HepG2 (cell line): Measurements from ENCODE around the gene CFAP99. TPM values are rescaled to one million over a fixed set of nuclear protein-coding genes. Genes with fewer than 3 reads are reported as not detected.

Source experiments
- ARNT ChIP-seq: fragments of 450-650 bp; IDR thresholded peaks from 2 replicates; pipeline ENCODE4 v1.6.1; 2017
- CAMTA2 ChIP-seq: sonication (generic); formaldehyde crosslinking; IDR thresholded peaks from 2 replicates; pipeline ENCODE4 v1.4.0; 2020; ENCODE audit warnings: mild to moderate bottlenecking, missing genetic modification reagents, borderline replicate concordance
- CHD2 ChIP-seq: IDR thresholded peaks from 2 replicates; pipeline ENCODE4 v1.6.1; 2011; ENCODE audit warnings: low read depth, low read length, improper control_type of control experiment
- DR1 ChIP-seq: sonication (generic); formaldehyde crosslinking; IDR thresholded peaks from 2 replicates; pipeline ENCODE4 v1.8.0; 2021; ENCODE audit warnings: mild to moderate bottlenecking, missing genetic modification reagents, inconsistent platforms
- FOXA3 ChIP-seq: IDR thresholded peaks from 2 replicates; pipeline ENCODE4 v1.6.1; 2016; ENCODE audit warnings: missing genetic modification reagents, missing compliant biosample characterization
- KAT2B ChIP-seq: fragments of 150-350 bp; IDR thresholded peaks from 2 replicates; pipeline ENCODE4 v1.6.1; 2014; ENCODE audit warnings: low read depth, low read length, borderline replicate concordance
- MAF1 ChIP-seq: sonication (generic); formaldehyde crosslinking; IDR thresholded peaks from 2 replicates; pipeline ENCODE4 v1.5.0; 2020; ENCODE audit warnings: missing genetic modification reagents, borderline replicate concordance
- MAFG ChIP-seq: sonication (generic); formaldehyde crosslinking; IDR thresholded peaks from 2 replicates; pipeline ENCODE4 v1.5.1; 2020; ENCODE audit warnings: mild to moderate bottlenecking, missing genetic modification reagents
- NFE2L1 ChIP-seq: sonication (generic); formaldehyde crosslinking; IDR thresholded peaks from 2 replicates; pipeline ENCODE4 v1.4.0; 2020; ENCODE audit warnings: missing genetic modification reagents, mild to moderate bottlenecking, borderline replicate concordance
- RFXAP ChIP-seq: sonication (generic); formaldehyde crosslinking; IDR thresholded peaks from 2 replicates; pipeline ENCODE4 v1.4.0; 2020; ENCODE audit warnings: missing genetic modification reagents, borderline replicate concordance
- SRSF4 ChIP-seq: fragments of 200-400 bp; formaldehyde crosslinking; IDR thresholded peaks from one replicate; pipeline ENCODE4 v1.6.1; 2018; ENCODE audit warnings: mild to moderate bottlenecking, low read depth, low read length, moderate library complexity; ENCODE audit not compliant: poor library complexity, severe bottlenecking
- TCF7 ChIP-seq: sonication (generic); IDR thresholded peaks from 2 replicates; pipeline ENCODE4 v1.6.1; 2016; ENCODE audit warnings: antibody characterized with exemption, low read depth
- TP53 ChIP-seq: sonication (generic); formaldehyde crosslinking; conservative IDR thresholded peaks from 2 replicates; pipeline ENCODE4 v1.4.0; 2020; ENCODE audit warnings: missing genetic modification reagents
- ZFX ChIP-seq: sonication (generic); formaldehyde crosslinking; IDR thresholded peaks from 2 replicates; pipeline ENCODE4 v1.4.0; 2020; ENCODE audit warnings: mild to moderate bottlenecking, low read depth, missing genetic modification reagents, moderate library complexity
- ZNF251 ChIP-seq: sonication (generic); formaldehyde crosslinking; IDR thresholded peaks from 2 replicates; pipeline ENCODE4 v1.9.0; 2021; ENCODE audit warnings: mild to moderate bottlenecking, missing genetic modification reagents
- ZNF552 ChIP-seq: sonication (generic); formaldehyde crosslinking; IDR thresholded peaks from 2 replicates; pipeline ENCODE4 v1.9.0; 2022; ENCODE audit warnings: missing genetic modification reagents, mild to moderate bottlenecking, borderline replicate concordance
- ZNF737 ChIP-seq: sonication (generic); formaldehyde crosslinking; IDR thresholded peaks from 2 replicates; pipeline ENCODE4 v1.5.0; 2020; ENCODE audit warnings: missing genetic modification reagents, mild to moderate bottlenecking, borderline replicate concordance
- ZSCAN20 ChIP-seq: sonication (generic); formaldehyde crosslinking; IDR thresholded peaks from 2 replicates; pipeline ENCODE4 v1.4.0; 2020; ENCODE audit warnings: missing genetic modification reagents, mild to moderate bottlenecking, borderline replicate concordance
- ZSCAN5A ChIP-seq: sonication (generic); formaldehyde crosslinking; IDR thresholded peaks from 2 replicates; pipeline ENCODE4 v1.8.0; 2022; ENCODE audit warnings: mild to moderate bottlenecking, missing genetic modification reagents, borderline replicate concordance
- polyA plus RNA-seq, 8 experiments: library from polyadenylated mRNA; depleted of rRNA in 3 of 8; stranded (reverse) in 7 of 8; unstranded in 1 of 8; fragments of >200 nt; fragmentation: Illumina TruSeq in 4 of 8; extraction: Trizol in 4 of 8; gene quantifications; 2 replicates each; pipeline versions ENCODE4 v1.2.1 to v1.2.3, GENCODE V29; 2011 to 2016; ENCODE audit warnings: low read depth in 4 of 8, missing spikeins in 1 of 8, mixed read lengths in 1 of 8; ENCODE audit not compliant: insufficient read depth in 1 of 8
- total RNA-seq, 5 experiments: library from RNA; depleted of rRNA; stranded (reverse); fragments of >200 nt; fragmentation: Illumina TruSeq; extraction: Trizol; gene quantifications; 2 replicates each; pipeline ENCODE4 v1.2.3, GENCODE V29; 2016; ENCODE audit warnings: low read depth in 1 of 5
- TF ChIP-seq, protein P1 (sequence below): sonication (generic); formaldehyde crosslinking; IDR thresholded peaks from 2 replicates; pipeline ENCODE4 v1.5.1; 2020; ENCODE audit warnings: mild to moderate bottlenecking, moderate library complexity, missing genetic modification reagents
- TF ChIP-seq, protein P2 (sequence below): sonication (generic); formaldehyde crosslinking; IDR thresholded peaks from 2 replicates; pipeline ENCODE4 v1.8.0; 2022; ENCODE audit warnings: missing genetic modification reagents, low read depth, mild to moderate bottlenecking, borderline replicate concordance
- TF ChIP-seq, protein P3 (sequence below): sonication (generic); formaldehyde crosslinking; IDR thresholded peaks from 2 replicates; pipeline ENCODE4 v1.5.0; 2020; ENCODE audit warnings: mild to moderate bottlenecking, missing genetic modification reagents, moderate library complexity

CFAP99 gene
- total and polyA plus RNA-seq, 2 of the 13 experiments (the other 11 are each of a cell fraction or from before 2014, with no cell fraction given): not detected

DNA sequence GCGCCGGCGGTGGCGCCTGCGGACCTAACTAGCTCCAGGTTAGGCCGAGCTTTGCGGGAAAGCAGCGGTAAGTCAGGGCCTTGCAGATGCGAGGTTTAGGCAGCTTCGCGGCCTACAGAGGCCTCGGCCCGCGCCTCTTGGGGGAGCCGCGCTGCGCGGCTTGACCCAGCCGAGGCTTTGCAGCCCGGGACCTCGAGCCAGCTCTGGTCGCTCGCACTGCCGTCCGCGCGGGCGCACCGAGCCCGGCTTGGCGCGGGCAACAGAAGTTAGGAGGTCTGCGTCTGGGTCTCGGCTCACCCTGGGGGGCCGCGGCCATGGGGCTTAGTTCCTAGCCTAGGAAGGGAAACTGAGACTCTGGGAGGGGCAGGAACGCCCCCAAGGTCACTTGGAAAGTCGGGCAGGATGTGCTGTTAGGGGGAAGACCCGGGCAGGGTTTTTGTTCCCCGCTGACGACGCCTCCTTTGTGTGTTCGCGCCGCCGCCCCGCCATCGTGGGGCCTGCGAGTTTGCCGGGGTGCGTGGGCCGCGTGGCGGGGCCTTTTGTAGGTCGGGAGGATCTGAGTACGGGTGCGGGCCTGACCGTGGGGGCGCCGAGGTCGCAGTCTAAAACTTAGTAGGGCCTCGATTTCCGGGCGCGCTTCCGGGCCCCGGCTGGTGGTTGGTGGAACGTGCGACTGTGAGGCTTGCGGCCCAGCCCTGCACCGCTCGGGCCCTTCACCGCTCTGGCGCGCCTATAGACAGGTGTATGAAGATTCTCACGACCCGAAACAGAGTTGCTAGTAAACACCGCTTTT is 50.6 kb downstream of the CFAP99 start (continued):
- TF ChIP-seq, protein P1, sequence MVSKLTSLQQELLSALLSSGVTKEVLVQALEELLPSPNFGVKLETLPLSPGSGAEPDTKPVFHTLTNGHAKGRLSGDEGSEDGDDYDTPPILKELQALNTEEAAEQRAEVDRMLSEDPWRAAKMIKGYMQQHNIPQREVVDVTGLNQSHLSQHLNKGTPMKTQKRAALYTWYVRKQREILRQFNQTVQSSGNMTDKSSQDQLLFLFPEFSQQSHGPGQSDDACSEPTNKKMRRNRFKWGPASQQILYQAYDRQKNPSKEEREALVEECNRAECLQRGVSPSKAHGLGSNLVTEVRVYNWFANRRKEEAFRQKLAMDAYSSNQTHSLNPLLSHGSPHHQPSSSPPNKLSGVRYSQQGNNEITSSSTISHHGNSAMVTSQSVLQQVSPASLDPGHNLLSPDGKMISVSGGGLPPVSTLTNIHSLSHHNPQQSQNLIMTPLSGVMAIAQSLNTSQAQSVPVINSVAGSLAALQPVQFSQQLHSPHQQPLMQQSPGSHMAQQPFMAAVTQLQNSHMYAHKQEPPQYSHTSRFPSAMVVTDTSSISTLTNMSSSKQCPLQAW (CRISPR knock-in tag): no peak; the same call in 1 of the 2 replicates
- TF ChIP-seq CHD2 (no peak), MAF1 (no peak), ZNF552 (peak; percentile 40; the same call in 1 of the 2 replicates), ZFX (CRISPR knock-in tag) (peak; percentile 82), TP53 (CRISPR knock-in tag) (no peak), CAMTA2 (CRISPR knock-in tag) (no peak), ZNF737 (no peak), FOXA3 (CRISPR knock-in tag) (no peak), ZSCAN20 (CRISPR knock-in tag) (0 out of 2 replicates have a peak, but pooled peaks have one; percentile 40), ZSCAN5A (no peak), ARNT (no peak), MAFG (CRISPR knock-in tag) (0 out of 2 replicates have a peak, but pooled peaks have one; percentile 4), SRSF4 (no peak), NFE2L1 (CRISPR knock-in tag) (no peak), ZNF251 (CRISPR knock-in tag) (no peak), DR1 (CRISPR knock-in tag) (no peak), TCF7 (no peak), RFXAP (CRISPR knock-in tag) (no peak), KAT2B (no peak)
- TF ChIP-seq, protein P2, sequence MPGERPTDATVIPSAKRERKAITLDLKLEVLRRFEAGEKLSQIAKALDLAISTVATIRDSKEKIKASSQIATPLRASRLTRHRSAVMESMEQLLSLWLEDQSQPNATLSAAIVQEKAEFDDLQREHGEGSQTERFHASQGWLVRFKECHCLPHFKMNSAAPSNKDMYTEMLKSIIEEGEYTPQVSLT (CRISPR knock-in tag): no peak
- TF ChIP-seq, protein P3, sequence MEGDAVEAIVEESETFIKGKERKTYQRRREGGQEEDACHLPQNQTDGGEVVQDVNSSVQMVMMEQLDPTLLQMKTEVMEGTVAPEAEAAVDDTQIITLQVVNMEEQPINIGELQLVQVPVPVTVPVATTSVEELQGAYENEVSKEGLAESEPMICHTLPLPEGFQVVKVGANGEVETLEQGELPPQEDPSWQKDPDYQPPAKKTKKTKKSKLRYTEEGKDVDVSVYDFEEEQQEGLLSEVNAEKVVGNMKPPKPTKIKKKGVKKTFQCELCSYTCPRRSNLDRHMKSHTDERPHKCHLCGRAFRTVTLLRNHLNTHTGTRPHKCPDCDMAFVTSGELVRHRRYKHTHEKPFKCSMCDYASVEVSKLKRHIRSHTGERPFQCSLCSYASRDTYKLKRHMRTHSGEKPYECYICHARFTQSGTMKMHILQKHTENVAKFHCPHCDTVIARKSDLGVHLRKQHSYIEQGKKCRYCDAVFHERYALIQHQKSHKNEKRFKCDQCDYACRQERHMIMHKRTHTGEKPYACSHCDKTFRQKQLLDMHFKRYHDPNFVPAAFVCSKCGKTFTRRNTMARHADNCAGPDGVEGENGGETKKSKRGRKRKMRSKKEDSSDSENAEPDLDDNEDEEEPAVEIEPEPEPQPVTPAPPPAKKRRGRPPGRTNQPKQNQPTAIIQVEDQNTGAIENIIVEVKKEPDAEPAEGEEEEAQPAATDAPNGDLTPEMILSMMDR (CRISPR knock-in tag): no peak
